ENCODE results near the gene ACTG2. TPM values are rescaled to one million over a fixed set of nuclear protein-coding genes. Genes with fewer than 3 reads are reported as not detected.

ACTG2 gene
- total RNA-seq, 1 experiment from 2014 or later: 1.5 TPM

- Histone ChIP-seq H4K8ac (replicated peaks; ENCODE audit: insufficient read length, low read depth, low read length) (no peak overlapping the region), H2AFZ (ENCODE audit: low read length) (no peak overlapping the region), H2BK5ac (ENCODE audit: insufficient read length, low read length) (no peak overlapping the region), H3K18ac (ENCODE audit: insufficient read length, low read depth, low read length) (no peak overlapping the region), H4K91ac (ENCODE audit: insufficient read length, low read depth, low read length) (no peak overlapping the region), H3K27me3 (ENCODE audit: insufficient read depth, low read length) (no peaks in the 10 kb centered on the region), H3K14ac (ENCODE audit: insufficient read depth, low read length) (no peak overlapping the region), H3K9ac (ENCODE audit: extremely low read depth, insufficient read length, low read length) (no peak overlapping the region), H3K27ac (ENCODE audit: insufficient read length, low read depth, low read length) (no peak overlapping the region), H3K56ac (ENCODE audit: insufficient read length, low read depth, low read length) (no peak overlapping the region), H3K4ac (ENCODE audit: low read depth, low read length) (no peak overlapping the region), H3T11ph (ENCODE audit: low read length) (no peak overlapping the region), H3K9me3 (ENCODE audit: control insufficient read depth, low read depth, low read length) (no peaks in the 10 kb centered on the region), H2BK15ac (ENCODE audit: low read depth, low read length) (no peak overlapping the region), H4K5ac (ENCODE audit: insufficient read length, low read depth, low read length) (no peak overlapping the region), H3K79me1 (ENCODE audit: insufficient read depth, low read depth, low read length, poor library complexity, severe bottlenecking) (no peaks in the 10 kb centered on the region), H3K4me2 (ENCODE audit: insufficient read depth, insufficient read length, low read length) (no peak overlapping the region), H2BK20ac (ENCODE audit: low read depth, low read length, poor library complexity, severe bottlenecking) (no peak overlapping the region), H2BK120ac (ENCODE audit: low read depth, low read length, poor library complexity, severe bottlenecking) (no peak overlapping the region), H2AK5ac (ENCODE audit: insufficient read length, low read length) (no peak overlapping the region), H3K79me2 (ENCODE audit: insufficient read depth, low read length) (no peaks in the 10 kb centered on the region), H3K4me1 (ENCODE audit: insufficient read depth, low read length) (no peaks in the 10 kb centered on the region), H2BK12ac (ENCODE audit: insufficient read length, low read depth, low read length) (no peak overlapping the region), H4K20me1 (ENCODE audit: control insufficient read depth, insufficient read depth, insufficient read length) (no peaks in the 10 kb centered on the region), H3K23me2 (ENCODE audit: insufficient read length, low read depth, low read length, poor library complexity, severe bottlenecking) (no peaks in the 10 kb centered on the region), H3K23ac (ENCODE audit: insufficient read length, low read depth, low read length) (no peak overlapping the region)
- peaks cover 8% of the 10 kb centered on the region for H3K27me3 Mint-ChIP-seq (ENCODE audit: low read depth)
- no peak overlapping the region for H3K27ac Mint-ChIP-seq
- H3K4me1 Mint-ChIP-seq: peaks cover 5 to 7% of the 10 kb centered on the region in 2 experiments; a peak in 3 of 4 replicates
- H3K9me3 Mint-ChIP-seq: no peaks in the 10 kb centered on the region
- no peaks in the 10 kb centered on the region; a peak in 1 of 7 replicates for H3K36me3 Mint-ChIP-seq (ENCODE audit: insufficient read depth in 1 of 3, low read depth in 3 of 3)
- WGBS (ENCODE audit: extremely low coverage, insufficient read length, low lambda C conversion rate): no CpG with 5 or more reads among the region's 6 CpGs
- DNase-seq: no peak
- H3K4me3 Mint-ChIP-seq: no peak overlapping the region
- TF ChIP-seq CTCF (conservative IDR thresholded peaks at IDR 0.05): no peak
Measured at GRCh38 chr2:73897934-73898333, 5.1 kb downstream of the ACTG2 start.

Measured in H9 (cell line).